Measurements from ENCODE around the gene CLSTN2.

CLSTN2 gene

DNA sequence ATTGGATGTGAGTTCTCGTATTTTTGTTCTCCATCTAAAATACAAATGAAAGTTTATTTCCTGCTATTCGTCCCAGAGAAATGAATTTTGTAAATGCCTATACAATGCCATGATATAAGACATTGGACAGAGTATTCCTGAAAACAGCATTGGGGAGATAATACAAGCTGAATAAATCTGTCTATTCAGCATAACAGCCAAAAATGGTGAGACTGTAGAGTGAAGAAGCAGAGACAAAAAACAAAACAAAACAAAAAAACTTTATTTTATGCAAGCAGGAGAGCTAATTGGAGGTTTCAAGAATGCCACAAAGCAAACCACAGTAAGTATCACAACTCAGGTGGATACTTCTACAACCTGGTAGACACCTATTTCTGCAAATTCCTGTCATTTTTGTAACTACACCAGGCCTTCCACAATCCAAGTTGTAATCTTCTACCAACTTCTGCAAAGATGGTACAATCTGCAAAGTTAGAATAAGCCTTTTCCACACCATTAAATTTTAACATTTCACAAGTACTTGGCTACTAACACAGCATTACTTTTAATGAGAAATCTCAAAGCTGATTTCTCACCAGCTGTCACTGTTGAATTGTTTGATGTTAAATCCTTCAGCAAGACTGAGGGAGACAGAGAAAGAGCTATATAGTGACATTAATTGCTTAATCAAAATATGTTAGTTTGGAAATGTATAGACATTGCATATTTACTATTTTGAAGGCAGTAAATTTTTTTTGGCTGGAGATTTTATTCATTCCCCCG lies 163.1 kb downstream of the CLSTN2 start:
- no peak for DNase-seq

DNA sequence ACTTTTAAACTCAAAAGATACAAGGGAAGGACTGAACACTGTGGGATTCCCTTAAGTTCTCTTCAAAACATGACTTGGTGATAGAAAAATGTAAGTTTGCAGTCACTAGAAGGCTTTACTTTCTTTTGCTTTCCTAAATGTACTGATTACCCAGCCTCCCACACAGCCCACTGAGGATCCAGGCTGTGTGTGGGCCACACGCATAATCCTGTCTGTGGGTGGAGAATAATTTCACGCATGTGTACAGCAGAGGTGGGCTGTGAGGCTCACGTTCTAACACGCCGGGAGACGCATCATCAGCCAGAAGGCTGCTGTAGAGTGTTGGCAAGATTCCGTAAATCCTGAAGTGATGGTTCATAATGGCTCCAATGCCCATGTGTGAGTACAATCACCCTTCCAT lies 165.5 kb downstream of the CLSTN2 start:
- DNase-seq = no peak

DNA sequence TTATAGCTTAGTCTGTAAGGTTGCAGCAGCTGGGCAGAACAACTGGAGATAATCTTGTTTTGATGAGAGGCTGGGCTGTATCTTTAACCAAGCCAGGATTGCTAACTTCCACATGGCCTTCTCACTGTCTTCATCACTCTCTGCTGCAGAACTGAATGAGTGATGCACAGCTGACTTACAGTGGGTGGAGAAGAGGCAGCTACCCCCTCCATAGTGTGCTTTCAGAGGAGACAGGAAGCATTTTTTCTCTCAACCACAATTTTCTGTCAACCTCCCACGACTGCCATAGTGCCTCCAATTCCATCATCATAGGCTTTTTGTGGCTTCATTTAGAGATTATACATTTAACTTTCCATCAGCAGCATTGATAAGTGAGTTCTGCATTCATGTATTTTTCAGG lies 168.2 kb downstream of the CLSTN2 start:
- no peak for DNase-seq

DNA sequence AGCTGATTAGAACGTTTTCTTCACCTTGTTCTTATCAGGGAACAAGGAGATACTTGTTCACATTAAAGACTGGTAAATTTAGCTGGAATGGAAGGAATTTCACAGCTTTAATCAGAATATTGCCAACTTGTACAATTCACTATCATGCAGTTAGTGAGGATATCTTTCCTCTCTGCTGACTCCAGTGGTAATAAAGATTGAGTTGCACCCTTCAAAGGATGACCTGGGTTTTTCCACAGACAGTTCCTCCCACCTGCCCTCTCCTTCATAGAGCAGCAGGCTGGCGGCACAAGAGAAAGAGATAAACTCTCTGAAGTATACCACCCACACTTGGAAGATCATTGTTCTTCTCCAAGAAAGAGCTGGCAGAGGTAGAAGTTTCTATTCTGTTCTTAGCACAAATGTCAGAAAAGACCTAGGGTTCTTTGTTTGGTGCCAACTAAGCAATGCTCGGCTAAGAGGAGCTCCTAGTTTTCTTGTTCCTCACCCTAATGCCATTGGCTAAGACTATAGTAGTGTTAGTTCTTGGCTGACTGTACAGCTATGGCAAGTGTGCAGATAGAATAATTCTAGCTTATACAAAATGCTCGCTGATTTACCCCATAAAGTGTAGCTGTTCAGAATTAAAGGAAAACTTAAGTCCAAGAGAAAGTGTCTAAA lies 169.1 kb downstream of the CLSTN2 start:
- no peak for DNase-seq

DNA sequence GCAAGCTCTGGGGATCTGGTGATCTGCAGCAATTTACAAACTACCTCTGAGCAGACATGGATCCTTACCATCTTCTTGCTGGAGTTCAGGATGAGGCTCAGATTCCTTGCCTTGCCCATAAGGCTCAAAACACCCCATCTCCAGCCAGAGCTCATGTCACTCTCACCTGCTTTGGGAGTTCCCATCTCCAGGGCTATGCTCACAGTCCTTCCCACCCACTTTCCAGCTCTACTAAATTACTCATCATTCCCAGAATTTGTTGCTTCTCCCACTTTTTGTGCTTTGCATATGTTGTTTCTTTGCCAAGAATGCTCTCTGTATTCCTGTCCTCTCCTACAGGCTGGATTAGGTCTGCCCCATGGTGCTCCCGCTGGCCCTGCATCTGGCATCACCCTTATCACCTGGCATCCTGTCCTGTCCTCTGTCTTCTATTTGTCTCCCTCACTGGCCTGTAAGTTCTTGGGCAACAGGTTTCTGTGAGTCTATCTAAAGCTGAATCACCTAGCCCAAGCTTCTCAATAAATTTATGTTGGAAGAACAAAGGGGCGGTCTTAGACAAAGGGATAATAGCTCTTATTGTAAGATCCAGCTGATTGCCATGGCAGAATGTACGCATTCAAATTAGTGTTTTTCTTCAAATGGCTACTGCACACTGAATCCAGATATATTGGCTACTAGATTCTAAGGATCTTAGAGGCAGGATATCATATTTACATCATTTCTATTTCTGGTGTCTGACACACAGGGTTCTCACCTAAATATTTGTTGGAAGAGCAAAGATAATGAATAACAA lies 179.2 kb downstream of the CLSTN2 start:
- DNase-seq = no peak

DNA sequence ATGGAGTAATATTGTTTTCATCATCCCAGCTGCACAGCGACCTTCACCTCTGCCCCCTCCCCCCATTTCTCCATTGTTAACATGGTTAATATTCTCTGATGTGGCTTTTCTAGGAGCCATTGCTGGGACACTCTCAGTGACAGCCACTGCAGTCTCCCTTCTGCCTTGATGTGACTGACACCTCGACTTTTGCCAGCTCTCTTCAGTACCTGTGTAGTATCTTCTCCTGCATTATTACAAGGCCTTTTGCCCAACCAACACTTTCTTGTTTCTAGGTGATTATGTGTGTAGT lies 179.8 kb downstream of the CLSTN2 start:
- DNase-seq = no peak

DNA sequence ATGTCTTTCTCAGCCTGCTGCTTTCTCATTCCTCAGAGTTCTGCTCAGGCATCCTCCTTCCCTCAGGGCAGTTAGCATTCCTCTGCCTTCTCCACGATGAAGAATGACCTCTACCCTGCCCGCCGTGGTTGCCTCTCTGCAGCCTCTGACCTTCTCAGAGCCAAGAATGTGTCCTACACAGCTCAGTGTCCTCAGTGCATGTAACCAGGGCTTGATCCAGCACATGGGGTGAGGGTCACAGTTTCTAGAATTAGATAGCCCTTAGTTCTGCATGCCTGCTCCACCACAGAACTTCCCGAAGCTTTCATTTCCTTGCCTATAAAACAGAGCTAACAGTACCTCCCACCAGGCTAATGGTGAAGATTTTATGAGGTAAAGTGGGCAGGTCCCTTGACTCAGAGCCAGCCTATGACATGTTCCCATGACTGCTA lies 182.1 kb downstream of the CLSTN2 start:
- no peak for DNase-seq

DNA sequence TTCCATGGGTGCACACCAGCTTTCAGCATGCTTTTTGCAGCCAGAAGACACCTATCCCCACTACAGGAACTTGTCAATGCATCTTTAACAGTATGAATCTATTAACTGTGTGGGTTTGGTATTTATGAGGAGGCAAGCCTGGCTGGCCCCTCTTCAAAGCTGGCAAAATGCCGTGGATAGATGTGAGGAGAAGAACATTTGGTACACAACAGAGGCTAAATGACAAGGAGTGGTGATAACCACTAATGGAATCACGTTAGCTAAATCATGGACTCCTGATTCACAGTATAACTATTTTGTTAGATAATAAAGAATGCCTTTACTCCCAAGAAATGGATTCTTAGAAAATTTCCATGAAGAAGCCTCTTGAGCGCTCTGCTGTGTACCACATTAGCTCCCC lies 187.2 kb downstream of the CLSTN2 start:
- no peak for DNase-seq

DNA sequence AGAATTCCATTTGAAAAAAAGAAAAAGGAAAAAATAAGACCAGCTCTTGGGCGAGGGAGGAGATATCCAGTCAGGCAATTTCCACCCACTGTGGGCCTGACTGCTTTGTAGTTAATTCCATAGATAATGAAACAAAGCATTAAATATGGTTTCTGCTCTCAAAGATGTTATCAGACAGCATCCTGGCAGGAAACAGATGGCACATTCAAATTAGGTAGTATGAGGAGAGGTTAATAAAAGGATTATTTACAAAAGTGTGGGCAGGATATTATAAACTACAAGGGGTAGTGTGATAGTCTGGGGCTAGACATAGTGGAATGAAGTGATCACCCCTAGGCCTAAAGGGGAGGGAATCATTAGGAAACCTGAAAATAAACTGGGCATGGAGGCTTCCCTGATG lies 193.2 kb downstream of the CLSTN2 start:
- DNase-seq = no peak

DNA sequence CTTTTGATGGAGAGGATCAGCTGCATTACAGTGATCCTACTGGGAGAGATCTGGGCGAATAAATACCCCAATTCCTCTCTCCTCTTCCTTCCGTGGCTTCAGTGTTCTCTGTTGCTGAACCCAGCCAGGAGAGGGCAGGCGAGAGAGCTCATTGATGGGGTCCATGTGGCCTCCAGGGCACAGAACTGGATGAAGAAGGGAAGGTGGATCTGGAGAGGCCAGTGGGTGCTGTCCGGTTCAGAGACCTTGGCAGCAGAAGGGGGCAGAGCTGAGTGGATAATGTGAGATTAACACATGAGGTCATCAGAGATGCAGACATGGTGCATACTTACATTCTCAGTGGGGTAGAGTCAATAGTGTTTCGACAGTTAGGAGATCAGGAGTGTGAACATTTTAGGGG lies 193.6 kb downstream of the CLSTN2 start:
- no peak for DNase-seq

DNA sequence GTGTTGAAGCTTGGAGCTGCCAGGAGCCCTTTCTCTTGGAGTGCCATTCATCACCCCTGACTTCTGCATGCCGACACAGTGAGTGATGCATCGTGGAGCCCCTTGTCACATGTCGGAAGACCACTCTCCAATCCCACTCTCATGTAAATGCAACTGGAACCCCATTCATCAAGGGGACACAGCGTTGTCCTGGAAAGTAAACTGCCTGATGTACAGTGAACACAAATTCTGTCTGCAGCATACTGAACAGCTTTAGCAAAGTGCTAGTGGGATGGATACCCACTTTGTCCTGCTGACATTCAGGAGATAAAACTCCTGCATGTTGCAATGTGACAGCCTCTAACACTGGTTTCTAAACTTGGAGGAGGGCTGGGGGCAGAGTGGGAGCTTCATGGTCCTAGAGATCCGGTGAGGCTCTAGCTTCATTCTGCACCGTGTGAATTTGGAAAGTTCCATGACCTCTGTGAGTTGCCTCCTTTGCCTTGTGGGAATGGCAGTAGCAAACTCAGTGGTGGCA lies 194.8 kb downstream of the CLSTN2 start:
- DNase-seq = no peak

DNA sequence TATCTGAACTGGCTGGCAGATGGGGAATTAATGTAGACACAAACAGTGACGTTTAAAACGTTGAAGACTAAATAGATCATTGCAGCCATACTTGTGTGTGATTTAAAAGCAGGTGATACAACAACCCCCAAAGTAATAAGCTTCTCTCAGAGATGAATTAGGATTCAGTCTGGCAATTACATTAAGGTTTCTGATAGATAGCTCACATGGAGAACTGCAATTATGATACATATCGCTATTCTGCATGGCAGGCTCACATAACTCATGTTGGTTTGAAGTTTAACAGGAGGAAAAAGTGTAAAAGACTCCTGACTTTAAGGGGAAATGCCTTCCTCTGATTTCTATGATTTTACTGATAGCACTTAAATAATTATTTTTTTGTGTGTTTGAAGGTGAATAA lies 196.9 kb downstream of the CLSTN2 start:
- DNase-seq = no peak

DNA sequence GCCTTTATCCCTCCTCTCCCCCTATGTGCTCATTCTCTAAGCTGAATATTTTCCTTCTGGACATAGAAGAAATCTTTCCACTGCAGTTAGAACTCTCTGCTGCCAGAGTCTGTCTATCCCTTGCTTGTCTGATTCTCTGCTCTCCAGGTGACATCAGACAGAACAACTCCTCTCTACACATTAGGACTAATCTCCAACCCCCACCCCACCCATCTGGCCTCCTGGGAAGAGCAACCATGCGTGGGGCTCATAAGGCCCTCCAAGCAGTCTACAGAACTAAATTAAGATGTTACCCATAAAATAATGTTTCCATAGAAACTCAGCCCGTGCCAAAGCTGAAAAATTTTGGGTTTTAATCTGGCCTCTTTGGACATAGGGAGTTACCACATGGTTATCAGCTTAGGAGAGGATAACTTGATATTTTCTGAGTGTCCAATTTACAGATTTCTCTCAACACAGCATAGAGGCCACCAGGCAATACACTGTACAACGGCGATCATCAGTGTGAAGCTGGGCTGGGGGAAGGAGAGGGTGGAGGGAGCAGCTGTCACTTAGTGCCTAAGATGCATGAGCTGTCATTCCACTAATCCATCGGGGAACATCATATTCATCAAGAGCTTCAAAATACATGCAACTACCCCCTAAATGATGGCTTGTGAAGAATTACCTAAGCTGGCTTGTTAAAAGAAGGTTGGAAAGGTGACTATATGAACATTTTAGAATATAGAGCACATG lies 199.4 kb downstream of the CLSTN2 start:
- no peak for DNase-seq

DNA sequence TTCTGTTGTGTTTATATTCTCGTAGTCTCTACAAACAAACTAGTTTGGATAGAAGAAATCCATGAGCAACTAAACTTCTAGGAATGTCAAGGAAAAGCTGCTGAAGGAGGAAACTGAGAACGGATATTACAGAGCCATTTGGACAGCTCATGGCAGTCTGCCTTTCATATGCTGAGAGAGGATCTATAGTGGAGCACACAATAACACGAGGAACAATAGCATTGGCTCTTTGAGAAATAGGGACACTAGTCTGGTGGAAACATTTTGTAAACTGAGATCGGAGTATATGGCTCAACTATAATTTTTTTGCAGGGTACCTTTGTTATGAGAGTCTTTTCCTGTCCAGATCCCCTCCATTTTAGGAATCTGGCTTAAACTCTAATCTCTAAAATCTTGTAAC lies 200.5 kb downstream of the CLSTN2 start:
- no peak for DNase-seq

DNA sequence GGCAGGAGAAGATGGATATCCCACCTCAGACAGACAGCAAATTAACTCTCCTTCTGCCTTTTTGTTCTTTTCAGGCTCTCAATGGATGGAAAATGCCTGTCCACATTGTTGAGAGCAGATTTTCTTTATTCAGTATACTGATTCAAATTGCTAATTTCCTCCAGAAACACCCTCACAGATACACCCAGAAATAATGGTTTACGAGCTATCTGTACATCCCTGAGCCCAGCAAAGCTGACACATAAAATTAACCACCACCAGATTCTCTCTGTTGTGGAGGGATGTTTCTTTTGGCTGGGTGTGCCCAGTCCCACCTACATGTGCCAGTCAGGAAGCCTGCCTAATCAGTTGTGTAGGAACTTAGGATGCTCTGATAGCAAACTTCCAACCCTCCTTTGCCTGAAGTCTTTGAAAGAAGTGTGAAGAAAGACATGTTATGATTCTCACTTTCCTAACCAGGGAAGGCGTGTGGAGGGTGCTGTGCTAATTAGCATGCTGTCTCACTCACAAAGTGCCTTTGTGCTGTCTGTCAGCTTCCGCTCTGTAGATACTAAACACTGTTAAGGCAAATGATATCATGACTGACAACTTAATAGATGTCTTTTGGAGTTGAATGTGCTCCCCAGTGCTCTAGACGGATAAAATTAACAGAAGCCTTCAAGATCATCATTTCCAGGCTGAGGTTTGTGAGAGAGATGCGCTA lies 208.5 kb downstream of the CLSTN2 start:
- no peak for DNase-seq

DNA sequence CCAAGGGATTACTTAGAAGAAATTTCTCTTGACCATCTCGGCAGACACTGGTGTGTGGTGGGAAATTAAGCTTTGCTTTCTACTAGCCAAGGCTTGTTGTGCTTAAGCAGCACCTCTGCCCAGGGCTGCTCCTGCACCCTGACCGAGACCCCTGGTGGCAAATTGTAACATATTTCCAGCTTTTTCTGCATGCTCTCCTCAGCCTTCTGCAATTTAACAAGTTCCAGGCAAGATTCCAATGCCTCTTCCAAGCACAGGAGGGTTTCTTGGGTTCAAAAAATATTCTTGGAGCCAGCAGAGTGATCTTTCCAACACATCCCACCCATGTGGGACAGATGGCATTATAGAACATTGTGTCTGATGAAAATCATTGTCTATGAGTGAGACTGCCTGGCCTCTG lies 210.5 kb downstream of the CLSTN2 start:
- DNase-seq = no peak

DNA sequence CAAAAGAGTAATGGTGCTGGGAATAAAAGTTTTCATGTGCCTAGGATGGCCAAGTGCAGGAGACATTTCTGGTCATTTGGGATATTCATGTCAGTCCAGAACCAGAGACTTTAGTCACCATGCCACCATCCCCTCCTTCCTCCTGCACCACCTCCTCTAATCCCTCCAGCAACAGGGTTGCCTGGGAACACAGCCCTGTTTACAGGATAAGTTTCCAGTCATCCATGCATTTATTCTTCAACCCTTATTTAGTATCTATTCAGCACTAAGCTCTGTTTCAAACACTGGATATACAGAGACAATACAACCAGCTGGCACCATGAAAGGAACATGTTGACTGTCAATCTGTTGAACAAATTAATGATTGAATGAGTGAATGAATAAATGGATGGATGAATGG lies 211.7 kb downstream of the CLSTN2 start:
- no peak for DNase-seq

DNA sequence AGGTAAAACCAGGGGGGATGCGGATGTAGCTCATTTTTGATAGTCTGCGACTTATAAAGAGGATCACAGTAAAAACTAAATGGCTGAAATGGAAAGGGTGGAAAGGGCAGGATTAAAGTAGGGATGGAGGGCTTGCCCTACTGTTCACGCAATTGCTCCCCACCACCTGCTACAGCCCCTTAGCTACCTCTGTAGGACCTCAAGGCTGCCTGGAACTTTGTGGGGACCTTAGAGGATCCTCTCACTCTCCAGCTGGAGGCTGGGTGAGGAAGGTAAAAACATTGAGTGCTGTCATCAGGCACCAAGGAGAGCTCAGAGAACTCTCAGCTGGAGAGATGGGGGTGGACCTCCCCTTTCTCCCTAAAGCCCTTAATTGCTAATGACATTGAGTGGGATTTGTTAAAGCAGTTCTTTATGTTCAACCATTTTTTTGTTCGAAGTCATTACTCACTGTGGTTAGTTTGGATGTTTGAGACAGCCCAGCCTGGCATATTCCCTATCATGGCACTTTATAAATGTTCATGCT lies 213.0 kb downstream of the CLSTN2 start:
- no peak for DNase-seq

DNA sequence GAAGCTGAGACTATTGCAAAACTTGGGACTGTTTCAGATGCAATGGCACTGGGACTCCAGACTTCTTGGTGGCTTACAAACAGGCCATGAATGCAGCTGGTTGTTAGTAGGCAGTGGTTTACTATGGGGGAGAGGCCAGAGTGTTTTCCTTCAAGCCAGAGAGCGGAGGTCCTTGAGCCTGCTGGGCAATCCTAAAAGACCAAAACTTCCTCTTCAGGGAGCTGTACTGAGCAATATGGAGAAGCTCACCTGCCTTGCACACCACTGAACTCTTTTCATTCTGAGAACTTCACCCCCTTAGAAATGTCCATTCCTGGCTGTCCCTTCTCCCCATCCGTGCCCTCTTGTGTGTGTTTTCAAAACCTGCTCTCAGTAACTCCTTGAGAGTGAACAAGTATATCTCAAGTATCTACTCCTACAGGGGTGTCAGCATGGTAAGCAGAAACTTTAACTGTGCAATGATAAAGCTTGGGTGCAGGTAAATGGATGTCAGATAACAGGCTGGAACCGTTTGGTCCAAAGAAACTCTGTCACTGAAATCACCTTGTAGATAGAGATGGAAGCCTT lies 213.9 kb downstream of the CLSTN2 start:
- DNase-seq = no peak

DNA sequence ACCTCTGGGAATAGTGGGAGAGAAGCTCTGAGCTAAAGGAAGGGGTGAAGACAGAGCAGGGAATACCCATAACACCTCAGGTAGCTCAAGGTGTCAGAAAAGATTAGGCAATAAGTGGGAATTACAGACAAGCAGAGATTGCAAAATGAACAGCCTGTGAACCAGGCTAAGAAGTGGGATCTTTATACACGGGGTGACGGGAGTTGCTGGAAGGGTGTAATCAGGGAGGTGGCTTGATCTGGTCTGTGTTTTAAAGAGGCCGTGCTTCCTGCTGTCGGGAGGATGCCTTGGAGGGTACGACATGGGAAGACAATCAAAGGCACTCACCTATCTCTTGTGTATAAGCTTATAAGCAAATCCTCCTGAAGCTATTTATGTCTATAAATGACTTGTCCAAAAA lies 216.3 kb downstream of the CLSTN2 start:
- no peak for DNase-seq

DNA sequence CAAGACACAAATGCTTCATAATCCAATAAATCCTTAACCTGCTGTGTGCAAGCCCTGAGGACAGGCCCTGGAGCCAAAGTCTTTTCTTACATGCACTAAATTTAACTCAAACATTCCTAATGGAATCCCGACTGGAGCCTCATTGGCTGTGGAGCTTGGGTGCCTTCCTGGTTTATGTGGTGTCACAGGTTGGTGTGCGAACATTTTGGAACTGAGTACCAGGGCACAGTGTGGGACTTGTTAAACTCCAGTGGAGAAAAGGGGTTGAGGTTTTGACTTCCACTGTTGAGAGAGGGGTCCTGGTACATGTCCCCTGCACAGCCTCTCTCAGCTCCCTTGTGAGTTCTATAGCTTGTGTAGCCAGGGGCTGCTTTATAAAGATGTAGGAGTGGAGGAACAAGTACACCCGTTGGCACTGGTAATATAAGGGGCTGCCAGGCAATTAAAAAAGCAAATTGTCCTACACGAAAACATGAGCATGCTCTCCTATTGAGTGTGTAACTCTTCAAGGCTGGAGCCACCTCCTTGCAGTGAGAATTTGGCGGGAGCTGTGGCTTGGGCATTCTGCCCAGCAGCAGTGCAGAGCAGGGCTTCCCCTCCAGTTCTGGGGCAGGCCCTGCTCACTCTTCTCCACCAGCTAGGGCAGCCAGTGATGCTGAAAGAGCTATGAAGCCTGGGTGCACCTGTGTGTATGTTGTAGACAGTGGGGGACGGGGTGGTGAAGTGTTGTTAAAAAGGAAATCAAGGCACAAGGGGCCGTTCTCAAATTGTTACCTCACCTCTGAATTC lies 218.1 kb downstream of the CLSTN2 start:
- DNase-seq = no peak

All from activated effector memory CD4-positive, alpha-beta T cell treated with Interleukin-2 at 50 U/mL for 16 hours (primary cell).